ENCODE measurements around the gene SLC6A5.

SLC6A5 gene

GRCh38 chr11:20620988-20621387 lies 21.6 kb downstream of the SLC6A5 start:
- DNase-seq (ENCODE audit: low spot score) = no peak

- DNase-seq (ENCODE audit: low spot score) = no peak
Measured at GRCh38 chr11:20621679-20622078, 22.3 kb downstream of the SLC6A5 start.

- no peak for DNase-seq (ENCODE audit: low spot score)
Measured at GRCh38 chr11:20623252-20623651, 23.8 kb downstream of the SLC6A5 start.

GRCh38 chr11:20626279-20626678 lies 26.9 kb downstream of the SLC6A5 start:
- DNase-seq (ENCODE audit: low spot score) = no peak

- no peak for DNase-seq (ENCODE audit: low spot score)
Measured at GRCh38 chr11:20627026-20627425, 27.6 kb downstream of the SLC6A5 start.

- DNase-seq (ENCODE audit: low spot score) = no peak
Measured at GRCh38 chr11:20627701-20628100, 28.3 kb downstream of the SLC6A5 start.

GRCh38 chr11:20631519-20632168 lies 32.2 kb downstream of the SLC6A5 start:
- no peak for DNase-seq (ENCODE audit: low spot score)

GRCh38 chr11:20632169-20632532 lies 32.7 kb downstream of the SLC6A5 start:
- no peak for DNase-seq (ENCODE audit: low spot score)

- no peak for DNase-seq (ENCODE audit: low spot score)
Measured at GRCh38 chr11:20634044-20634443, 34.6 kb downstream of the SLC6A5 start.

- DNase-seq (ENCODE audit: low spot score) = no peak
Measured at GRCh38 chr11:20634781-20635180, 35.4 kb downstream of the SLC6A5 start.

- no peak for DNase-seq (ENCODE audit: low spot score)
Measured at GRCh38 chr11:20638074-20638473, 38.7 kb downstream of the SLC6A5 start.

GRCh38 chr11:20639688-20640087 lies 40.3 kb downstream of the SLC6A5 start:
- DNase-seq (ENCODE audit: low spot score) = no peak

- DNase-seq (ENCODE audit: low spot score) = no peak
Measured at GRCh38 chr11:20640401-20640800, 41.0 kb downstream of the SLC6A5 start.

GRCh38 chr11:20644360-20644759 lies 45.0 kb downstream of the SLC6A5 start:
- DNase-seq (ENCODE audit: low spot score) = no peak

GRCh38 chr11:20647976-20648565 lies 48.7 kb downstream of the SLC6A5 start:
- DNase-seq (ENCODE audit: low spot score) = no peak

GRCh38 chr11:20652150-20652806 lies 52.9 kb downstream of the SLC6A5 start:
- DNase-seq (ENCODE audit: low spot score) = no peak

GRCh38 chr11:20654038-20654437 lies 54.6 kb downstream of the SLC6A5 start:
- DNase-seq (ENCODE audit: low spot score) = no peak

GRCh38 chr11:20656901-20657300 lies 57.5 kb downstream of the SLC6A5 start:
- no peak for DNase-seq (ENCODE audit: low spot score)

GRCh38 chr11:20658135-20658534 lies 58.7 kb downstream of the SLC6A5 start:
- DNase-seq (ENCODE audit: low spot score) = no peak

GRCh38 chr11:20661445-20661844 lies 62.0 kb downstream of the SLC6A5 start:
- DNase-seq (ENCODE audit: low spot score) = no peak

GRCh38 chr11:20661850-20662249 lies 62.4 kb downstream of the SLC6A5 start:
- DNase-seq (ENCODE audit: low spot score) = no peak

- DNase-seq (ENCODE audit: low spot score) = no peak
Measured at GRCh38 chr11:20668131-20668809, 68.9 kb downstream of the SLC6A5 start.

Data from left forelimb (tissue), 1 donor.